ENCODE measurements around the gene TNRC6A.
A peak's percentile ranks its signal among the peaks of the same experiment; 100 is the strongest.

TNRC6A gene

DNA sequence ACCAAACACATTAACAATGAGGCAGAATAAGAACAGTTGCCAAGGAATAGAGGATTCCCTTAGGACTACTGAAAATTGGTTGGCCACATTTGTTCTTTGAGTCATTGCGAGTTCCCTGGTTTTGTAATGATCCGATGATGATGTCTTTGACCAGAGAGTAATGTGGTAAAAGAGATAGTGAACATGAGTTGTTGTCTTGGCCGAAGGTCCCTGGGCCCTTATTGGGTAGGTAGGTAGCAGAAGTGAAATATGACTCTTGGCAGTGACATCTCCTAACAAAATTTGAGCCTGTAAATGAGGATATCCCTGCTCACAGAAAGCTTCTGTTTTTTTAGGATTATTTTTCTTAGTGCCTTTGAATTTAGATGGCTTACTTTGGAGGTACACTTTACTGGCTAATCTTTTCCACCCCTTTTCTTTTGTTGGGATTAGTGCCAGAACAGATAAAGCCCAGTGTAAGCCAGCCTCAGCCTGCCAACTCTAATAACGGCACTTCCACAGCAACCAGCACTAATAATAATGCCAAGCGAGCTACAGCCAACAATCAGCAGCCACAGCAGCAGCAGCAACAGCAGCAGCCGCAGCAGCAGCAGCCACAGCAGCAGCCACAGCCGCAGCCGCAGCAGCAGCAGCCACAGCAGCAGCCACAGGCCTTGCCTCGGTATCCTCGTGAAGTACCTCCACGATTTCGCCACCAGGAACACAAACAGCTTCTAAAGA is 47.2 kb downstream of the TNRC6A start:
- Histone ChIP-seq H3K27me3 (ENCODE audit: insufficient read depth, poor library complexity, severe bottlenecking) (no peaks in the 10 kb centered on the region), H3K36me3 (ENCODE audit: low read depth) (peaks cover 85% of the 10 kb centered on the region), H3K9me3 (ENCODE audit: severe bottlenecking) (no peaks in the 10 kb centered on the region), H3K4me3 (ENCODE audit: severe bottlenecking) (no peak overlapping the region), H3K4me1 (ENCODE audit: insufficient read depth, poor library complexity, severe bottlenecking) (no peaks in the 10 kb centered on the region), H3K27ac (ENCODE audit: poor library complexity, severe bottlenecking) (no peak overlapping the region)
- TF ChIP-seq, protein P1, sequence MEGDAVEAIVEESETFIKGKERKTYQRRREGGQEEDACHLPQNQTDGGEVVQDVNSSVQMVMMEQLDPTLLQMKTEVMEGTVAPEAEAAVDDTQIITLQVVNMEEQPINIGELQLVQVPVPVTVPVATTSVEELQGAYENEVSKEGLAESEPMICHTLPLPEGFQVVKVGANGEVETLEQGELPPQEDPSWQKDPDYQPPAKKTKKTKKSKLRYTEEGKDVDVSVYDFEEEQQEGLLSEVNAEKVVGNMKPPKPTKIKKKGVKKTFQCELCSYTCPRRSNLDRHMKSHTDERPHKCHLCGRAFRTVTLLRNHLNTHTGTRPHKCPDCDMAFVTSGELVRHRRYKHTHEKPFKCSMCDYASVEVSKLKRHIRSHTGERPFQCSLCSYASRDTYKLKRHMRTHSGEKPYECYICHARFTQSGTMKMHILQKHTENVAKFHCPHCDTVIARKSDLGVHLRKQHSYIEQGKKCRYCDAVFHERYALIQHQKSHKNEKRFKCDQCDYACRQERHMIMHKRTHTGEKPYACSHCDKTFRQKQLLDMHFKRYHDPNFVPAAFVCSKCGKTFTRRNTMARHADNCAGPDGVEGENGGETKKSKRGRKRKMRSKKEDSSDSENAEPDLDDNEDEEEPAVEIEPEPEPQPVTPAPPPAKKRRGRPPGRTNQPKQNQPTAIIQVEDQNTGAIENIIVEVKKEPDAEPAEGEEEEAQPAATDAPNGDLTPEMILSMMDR (IDR thresholded peaks at IDR 0.05; ENCODE audit: poor library complexity, severe bottlenecking) = no peak
- DNase-seq (ENCODE audit: low spot score) (no peak), ATAC-seq (ENCODE audit: low read depth) (no peak)

DNA sequence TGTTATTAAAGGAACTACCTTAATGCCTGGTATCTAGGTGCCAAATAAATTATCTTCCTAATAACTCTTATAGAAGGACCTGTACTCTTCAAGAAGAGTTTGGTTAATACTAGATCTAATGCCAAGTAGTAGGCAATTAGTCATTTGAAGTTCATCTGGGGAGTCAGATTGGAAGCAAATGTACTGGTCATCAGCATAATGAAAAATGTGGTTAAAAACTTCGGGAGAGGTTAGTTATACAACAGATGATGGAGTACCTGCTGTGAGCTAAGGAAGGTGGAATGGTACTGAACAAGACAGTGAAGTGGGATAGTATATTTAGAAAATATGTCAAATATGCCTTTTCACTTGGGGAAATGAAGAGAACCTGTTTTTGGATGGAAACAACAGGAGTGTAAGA is 49.2 kb downstream of the TNRC6A start:
- Histone ChIP-seq H3K27ac (ENCODE audit: poor library complexity, severe bottlenecking) (no peak overlapping the region), H3K4me1 (ENCODE audit: insufficient read depth, poor library complexity, severe bottlenecking) (no peaks in the 10 kb centered on the region), H3K4me3 (ENCODE audit: severe bottlenecking) (no peak overlapping the region), H3K9me3 (ENCODE audit: severe bottlenecking) (no peaks in the 10 kb centered on the region), H3K27me3 (ENCODE audit: insufficient read depth, poor library complexity, severe bottlenecking) (no peaks in the 10 kb centered on the region), H3K36me3 (ENCODE audit: low read depth) (peaks cover 83% of the 10 kb centered on the region)
- TF ChIP-seq, protein P1 (IDR thresholded peaks at IDR 0.05; ENCODE audit: poor library complexity, severe bottlenecking) = no peak
- ATAC-seq (ENCODE audit: low read depth) = no peak
- no peak for DNase-seq (ENCODE audit: low spot score)

DNA sequence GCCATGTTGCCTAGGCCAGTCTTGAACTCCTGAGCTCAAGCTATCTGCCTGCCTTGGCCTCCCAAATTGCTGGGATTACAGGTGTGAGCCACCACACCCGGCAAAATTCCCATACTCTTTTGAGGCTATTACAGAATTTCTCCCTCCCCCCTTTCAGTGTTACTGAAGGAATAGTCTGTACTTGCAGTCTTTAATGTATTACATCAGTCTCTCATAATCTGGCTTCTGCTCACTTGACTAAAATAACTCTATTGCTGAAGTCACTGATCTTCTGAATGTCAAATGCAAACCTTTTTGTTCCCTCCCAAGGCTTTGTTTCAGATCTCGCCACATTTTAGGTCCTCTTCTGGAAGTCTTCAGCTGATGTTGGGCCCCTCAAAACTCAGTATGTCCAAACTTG is 51.8 kb downstream of the TNRC6A start:
- no peaks in the 10 kb centered on the region for H3K4me1 ChIP-seq (ENCODE audit: insufficient read depth, poor library complexity, severe bottlenecking)
- H3K27me3 ChIP-seq (ENCODE audit: insufficient read depth, poor library complexity, severe bottlenecking) = no peaks in the 10 kb centered on the region
- ATAC-seq (ENCODE audit: low read depth) (no peak), DNase-seq (ENCODE audit: low spot score) (no peak)
- TF ChIP-seq, protein P1 (IDR thresholded peaks at IDR 0.05; ENCODE audit: poor library complexity, severe bottlenecking) = no peak
- H3K36me3 ChIP-seq (ENCODE audit: low read depth) = peaks cover 86% of the 10 kb centered on the region
- no peaks in the 10 kb centered on the region for H3K9me3 ChIP-seq (ENCODE audit: severe bottlenecking)
- H3K4me3 ChIP-seq (ENCODE audit: severe bottlenecking) = no peak overlapping the region
- H3K27ac ChIP-seq (ENCODE audit: poor library complexity, severe bottlenecking) = no peak overlapping the region

DNA sequence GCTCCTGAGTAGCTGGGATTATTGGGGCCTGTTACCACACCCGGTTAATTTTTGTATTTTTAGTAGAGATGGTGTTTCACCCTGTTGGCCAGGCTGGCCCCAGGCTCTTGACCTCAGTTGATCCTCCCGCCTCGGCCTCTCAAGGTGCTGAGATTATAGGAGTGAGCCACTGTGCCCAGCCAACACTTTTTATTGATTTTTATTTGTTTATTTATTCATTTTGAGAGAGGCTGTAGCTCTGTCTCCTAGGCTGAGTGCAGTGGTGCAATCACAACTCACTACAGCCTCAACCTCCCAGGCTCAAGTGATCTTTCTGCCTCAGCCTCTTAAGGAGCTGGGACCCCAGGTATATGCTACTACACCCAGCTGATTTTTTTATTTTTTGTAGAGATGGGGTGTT is 54.7 kb downstream of the TNRC6A start:
- Histone ChIP-seq H3K9me3 (ENCODE audit: severe bottlenecking) (no peaks in the 10 kb centered on the region), H3K4me1 (ENCODE audit: insufficient read depth, poor library complexity, severe bottlenecking) (no peaks in the 10 kb centered on the region), H3K27ac (ENCODE audit: poor library complexity, severe bottlenecking) (no peak overlapping the region), H3K4me3 (ENCODE audit: severe bottlenecking) (no peak overlapping the region), H3K27me3 (ENCODE audit: insufficient read depth, poor library complexity, severe bottlenecking) (no peaks in the 10 kb centered on the region), H3K36me3 (ENCODE audit: low read depth) (peaks cover 85% of the 10 kb centered on the region)
- TF ChIP-seq, protein P1 (IDR thresholded peaks at IDR 0.05; ENCODE audit: poor library complexity, severe bottlenecking) = no peak
- no peak for DNase-seq (ENCODE audit: low spot score)
- ATAC-seq (ENCODE audit: low read depth) = no peak

DNA sequence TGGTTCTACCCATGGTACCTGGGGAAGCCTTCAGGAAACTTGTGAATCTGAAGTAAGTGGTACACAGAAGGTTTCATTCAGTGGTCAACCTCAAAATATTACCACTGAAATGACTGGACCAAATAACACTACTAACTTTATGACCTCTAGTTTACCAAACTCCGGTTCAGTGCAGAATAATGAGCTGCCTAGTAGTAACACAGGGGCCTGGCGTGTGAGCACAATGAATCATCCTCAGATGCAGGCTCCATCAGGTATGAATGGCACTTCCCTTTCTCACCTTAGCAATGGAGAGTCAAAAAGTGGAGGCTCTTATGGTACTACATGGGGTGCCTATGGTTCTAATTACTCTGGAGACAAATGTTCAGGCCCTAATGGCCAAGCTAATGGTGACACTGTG is 60.4 kb downstream of the TNRC6A start:
- Histone ChIP-seq H3K36me3 (ENCODE audit: low read depth) (peaks cover 92% of the 10 kb centered on the region), H3K4me1 (ENCODE audit: insufficient read depth, poor library complexity, severe bottlenecking) (no peaks in the 10 kb centered on the region), H3K27ac (ENCODE audit: poor library complexity, severe bottlenecking) (no peak overlapping the region), H3K27me3 (ENCODE audit: insufficient read depth, poor library complexity, severe bottlenecking) (no peaks in the 10 kb centered on the region), H3K4me3 (ENCODE audit: severe bottlenecking) (no peak overlapping the region), H3K9me3 (ENCODE audit: severe bottlenecking) (no peaks in the 10 kb centered on the region)
- ATAC-seq (ENCODE audit: low read depth) = peak; percentile 68
- TF ChIP-seq, protein P1 (IDR thresholded peaks at IDR 0.05; ENCODE audit: poor library complexity, severe bottlenecking) = no peak
- DNase-seq (ENCODE audit: low spot score) = no peak
